ENCODE data around the gene JPT2.

DNA sequence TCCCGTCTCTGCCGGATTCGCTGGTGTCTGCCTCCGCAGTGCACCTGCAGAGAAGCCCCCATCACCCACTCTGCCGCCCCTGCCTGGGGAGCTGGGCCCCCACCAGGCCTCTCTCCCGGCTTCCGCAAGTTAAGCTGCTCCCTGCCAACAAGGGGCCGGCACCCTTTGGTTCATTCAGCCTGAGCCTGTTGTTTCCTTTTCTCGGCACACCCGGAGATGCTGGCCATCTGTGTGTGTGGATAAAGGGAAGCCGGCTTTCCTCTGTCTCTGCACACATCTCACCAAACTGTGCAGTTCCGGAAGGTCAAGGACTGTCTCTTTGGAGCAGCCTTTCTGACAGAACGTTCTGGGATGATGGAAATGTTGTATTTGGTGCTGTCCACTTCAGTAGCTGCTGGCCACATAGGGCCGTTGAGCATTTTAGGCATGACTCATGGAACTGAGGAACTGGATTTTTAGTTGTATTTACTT, 34.7 kb downstream of the JPT2 start:
- TF ChIP-seq, protein P1, sequence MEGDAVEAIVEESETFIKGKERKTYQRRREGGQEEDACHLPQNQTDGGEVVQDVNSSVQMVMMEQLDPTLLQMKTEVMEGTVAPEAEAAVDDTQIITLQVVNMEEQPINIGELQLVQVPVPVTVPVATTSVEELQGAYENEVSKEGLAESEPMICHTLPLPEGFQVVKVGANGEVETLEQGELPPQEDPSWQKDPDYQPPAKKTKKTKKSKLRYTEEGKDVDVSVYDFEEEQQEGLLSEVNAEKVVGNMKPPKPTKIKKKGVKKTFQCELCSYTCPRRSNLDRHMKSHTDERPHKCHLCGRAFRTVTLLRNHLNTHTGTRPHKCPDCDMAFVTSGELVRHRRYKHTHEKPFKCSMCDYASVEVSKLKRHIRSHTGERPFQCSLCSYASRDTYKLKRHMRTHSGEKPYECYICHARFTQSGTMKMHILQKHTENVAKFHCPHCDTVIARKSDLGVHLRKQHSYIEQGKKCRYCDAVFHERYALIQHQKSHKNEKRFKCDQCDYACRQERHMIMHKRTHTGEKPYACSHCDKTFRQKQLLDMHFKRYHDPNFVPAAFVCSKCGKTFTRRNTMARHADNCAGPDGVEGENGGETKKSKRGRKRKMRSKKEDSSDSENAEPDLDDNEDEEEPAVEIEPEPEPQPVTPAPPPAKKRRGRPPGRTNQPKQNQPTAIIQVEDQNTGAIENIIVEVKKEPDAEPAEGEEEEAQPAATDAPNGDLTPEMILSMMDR (conservative IDR thresholded peaks at IDR 0.05), result no peak
- TF ChIP-seq EZH2 (IDR thresholded peaks at IDR 0.05; ENCODE audit: low read depth), result no peak
